Adipose tissue (tissue), 3 donors: ENCODE measurements around the gene HSD3B1. TPM values are rescaled to one million over a fixed set of nuclear protein-coding genes. Genes with fewer than 3 reads are reported as not detected.
"Not testable (repeated sequence)": the region's sequence is repeated elsewhere in the genome, so short reads cannot be mapped to it uniquely, and the experiment has no call there.

Source experiments
- H3K27ac ChIP-seq: one replicate; pipeline ENCODE4 v1.5.1; 2013; ENCODE audit warnings: low read depth, low read length
- WGBS, 3 donors: extraction: QIAGEN DNeasy Blood & Tissue Kit; methylation state at CpG; one replicate each; pipeline ENCODE4 v1.1.7; 2013; 5-methylcytosine and 5-hydroxymethylcytosine counted together
- polyA plus RNA-seq, 3 donors: library from polyadenylated mRNA; stranded (reverse); fragments of 200-250 nt; gene quantifications; one replicate each; pipeline ENCODE4 v1.2.3, GENCODE V29; 2013
- donor health status: healthy with polysubstance abuse.
- donor health status: Bipolar disorder and iron deficiency.
- donor health status: healthy.

The HSD3B1 gene
- polyA plus RNA-seq, 3 donors, result not detected

DNA sequence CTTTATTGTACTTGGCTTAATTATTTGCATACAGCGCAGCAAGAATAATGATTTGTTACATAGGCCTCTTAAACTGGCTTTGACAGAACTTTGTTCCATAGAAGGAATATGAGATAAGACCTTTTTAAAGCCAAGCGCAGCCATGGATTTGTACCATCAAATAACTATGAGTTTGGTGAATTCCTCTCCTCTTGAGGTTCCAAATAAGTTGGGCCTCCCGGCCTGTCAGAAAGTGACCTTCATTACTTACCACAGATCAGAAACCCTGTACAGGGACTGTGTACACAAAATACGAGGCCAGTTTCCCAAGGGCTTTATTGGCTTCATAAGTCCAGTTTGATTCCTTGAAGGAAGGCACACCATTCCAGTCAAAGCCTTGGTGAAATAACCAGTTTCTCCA is 21.8 kb upstream of the HSD3B1 start:
- 28 to 81% (median 80%) methylated on average over 4 of the region's 4 CpGs for WGBS, 3 donors
- no peak overlapping the region for H3K27ac ChIP-seq

GRCh38 chr1:119488216-119488615 is 18.8 kb upstream of the HSD3B1 start:
- WGBS, 3 donors, result 63 to 74% (median 65%) methylated on average over 4 of the region's 4 CpGs
- H3K27ac ChIP-seq, result no peak overlapping the region

DNA sequence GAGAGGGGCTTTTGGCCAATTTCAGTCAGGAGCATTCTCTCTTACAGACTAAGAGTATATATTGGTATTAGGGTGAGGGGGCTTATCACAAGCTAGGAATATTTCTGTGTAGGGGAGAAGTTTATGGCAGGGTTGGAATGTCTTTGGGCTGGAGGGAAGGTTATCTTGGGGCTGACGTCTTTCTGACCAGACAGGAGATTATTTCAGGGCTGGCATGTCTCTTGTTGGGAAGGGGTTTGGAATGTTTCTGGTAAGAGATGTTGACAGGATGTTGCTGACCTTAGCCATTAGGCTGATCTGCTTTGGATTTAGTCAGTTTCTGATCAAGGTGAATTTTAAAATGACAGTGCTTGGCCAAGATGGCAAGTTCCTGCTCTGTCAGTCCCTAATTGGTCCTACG is 17.8 kb upstream of the HSD3B1 start:
- 76 to 95% (median 82%) methylated on average over 2 of the region's 2 CpGs for WGBS, 3 donors
- H3K27ac ChIP-seq, result no peak overlapping the region

GRCh38 chr1:119490925-119491324 is 16.1 kb upstream of the HSD3B1 start:
- H3K27ac ChIP-seq, result no peak overlapping the region

GRCh38 chr1:119492763-119493162 is 14.2 kb upstream of the HSD3B1 start:
- WGBS, 3 donors, result 68 to 89% (median 79%) methylated on average over 2 of the region's 2 CpGs

DNA sequence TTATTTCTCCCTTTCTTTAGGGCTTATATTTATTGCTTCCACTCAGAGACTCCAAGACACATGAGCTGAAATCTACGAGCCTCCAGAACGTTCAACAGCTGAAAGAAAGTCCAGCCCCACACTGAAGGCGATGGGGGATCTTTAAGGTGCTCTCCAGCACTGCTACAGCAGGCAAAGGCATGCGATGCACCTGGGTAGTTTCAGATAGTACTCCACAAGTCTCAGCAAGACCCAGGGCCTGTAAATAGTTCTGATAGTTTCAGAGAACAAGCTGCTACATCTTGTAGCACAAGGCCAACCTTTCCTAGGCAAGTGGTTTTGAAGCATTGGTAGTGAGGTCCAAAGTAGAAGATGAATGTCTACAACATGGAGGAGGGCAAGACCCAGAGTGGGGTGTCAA is 2.2 kb upstream of the HSD3B1 start:
- no peak overlapping the region for H3K27ac ChIP-seq
- WGBS, 3 donors, result 81 to 88% (median 81%) methylated on average over 4 of the region's 4 CpGs

More at GRCh38 chr1:119492763-119493162, 14.2 kb upstream of the HSD3B1 start:
- H3K27ac ChIP-seq, result no peak overlapping the region

GRCh38 chr1:119510046-119510445 is 3.0 kb downstream of the HSD3B1 start:
- no peak overlapping the region for H3K27ac ChIP-seq
- WGBS, 3 donors, result 77 to 86% (median 79%) methylated on average over 2 of the region's 2 CpGs

DNA sequence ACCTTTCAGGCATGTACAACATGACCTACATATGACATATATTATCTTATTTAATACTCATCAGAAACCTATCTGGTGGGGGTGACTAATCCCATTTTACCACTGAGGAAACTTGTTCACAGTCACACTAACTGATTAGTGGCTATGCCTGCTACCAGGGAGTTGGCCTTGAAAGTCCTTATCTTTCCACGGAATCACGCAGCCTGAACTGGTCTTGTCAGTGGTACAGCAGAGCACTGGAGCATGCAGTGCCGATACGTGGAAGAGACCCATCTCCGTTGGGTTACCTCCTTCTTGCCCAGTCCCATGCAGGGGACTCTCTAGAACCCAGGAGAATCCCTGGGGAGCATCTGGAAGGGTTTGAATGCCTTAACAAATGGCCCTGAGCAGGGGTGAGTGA is 8.2 kb downstream of the HSD3B1 start:
- no peak overlapping the region for H3K27ac ChIP-seq
- WGBS, 3 donors, result 77 to 91% (median 89%) methylated on average over 5 of the region's 5 CpGs

GRCh38 chr1:119516247-119516646 is 9.2 kb downstream of the HSD3B1 start:
- H3K27ac ChIP-seq, result no peak overlapping the region

- 80 to 92% (median 81%) methylated on average over 5 of the region's 5 CpGs for WGBS, 3 donors
- H3K27ac ChIP-seq, result no peak overlapping the region
Observed at GRCh38 chr1:119516680-119517079, 9.7 kb downstream of the HSD3B1 start.

DNA sequence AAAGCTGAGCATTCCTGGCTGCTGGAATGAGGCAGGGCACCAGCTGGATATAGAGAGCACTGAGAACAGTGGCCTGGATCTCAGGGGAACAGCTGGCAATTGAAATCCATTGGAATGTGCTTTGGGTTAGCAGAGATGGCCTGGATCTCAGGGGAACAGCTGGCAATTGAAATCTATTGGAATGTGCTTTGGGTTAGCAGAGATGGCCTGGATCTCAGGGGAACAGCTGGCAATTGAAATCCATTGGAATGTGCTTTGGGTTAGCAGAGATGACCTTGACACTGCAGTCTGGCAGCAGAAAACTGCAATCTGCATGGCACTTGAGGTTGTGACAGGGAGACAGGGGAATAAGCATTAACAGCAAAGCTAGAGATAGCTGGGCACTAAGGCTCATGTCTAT is 10.7 kb downstream of the HSD3B1 start:
- not testable (repeated sequence) for H3K27ac ChIP-seq

GRCh38 chr1:119531606-119532323 is 24.8 kb downstream of the HSD3B1 start:
- no peak overlapping the region for H3K27ac ChIP-seq
- WGBS, 3 donors, result 77 to 90% (median 78%) methylated on average over 2 of the region's 2 CpGs

- no peak overlapping the region for H3K27ac ChIP-seq
- WGBS, 3 donors, result 89 to 92% (median 91%) methylated on average over 5 of the region's 5 CpGs
Observed at GRCh38 chr1:119532324-119532910, 25.4 kb downstream of the HSD3B1 start.

- WGBS, 3 donors, result 63 to 82% (median 72%) methylated on average over 1 of the region's 1 CpG
- H3K27ac ChIP-seq, result no peak overlapping the region
Observed at GRCh38 chr1:119535381-119535780, 28.4 kb downstream of the HSD3B1 start.

GRCh38 chr1:119537966-119538365 is 31.0 kb downstream of the HSD3B1 start:
- no peak overlapping the region for H3K27ac ChIP-seq
- 76 to 82% (median 76%) methylated on average over 3 of the region's 3 CpGs for WGBS, 3 donors

DNA sequence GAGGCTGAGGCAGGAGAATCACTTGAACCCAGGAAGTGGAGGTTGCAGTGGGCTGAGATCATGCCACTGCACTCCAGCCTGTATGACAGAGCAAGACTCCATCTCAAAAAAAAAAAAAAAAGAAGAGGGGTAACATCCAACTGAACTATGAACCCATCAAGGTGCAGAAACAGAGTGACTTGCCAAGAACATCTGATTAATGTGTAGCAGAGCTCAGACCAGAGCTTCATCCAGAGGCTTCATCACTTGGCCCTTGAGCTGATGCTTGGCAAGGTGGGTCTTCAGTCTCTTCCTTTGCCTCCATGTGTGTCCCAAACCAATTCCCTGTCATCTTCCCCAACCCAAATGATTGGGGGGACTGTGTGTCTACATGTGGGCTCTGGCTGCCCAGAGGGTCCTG is 32.6 kb downstream of the HSD3B1 start:
- no peak overlapping the region for H3K27ac ChIP-seq

- H3K27ac ChIP-seq, result no peak overlapping the region
- WGBS, 3 donors, result 81 to 93% (median 82%) methylated on average over 3 of the region's 3 CpGs
Observed at GRCh38 chr1:119541389-119541788, 34.4 kb downstream of the HSD3B1 start.

DNA sequence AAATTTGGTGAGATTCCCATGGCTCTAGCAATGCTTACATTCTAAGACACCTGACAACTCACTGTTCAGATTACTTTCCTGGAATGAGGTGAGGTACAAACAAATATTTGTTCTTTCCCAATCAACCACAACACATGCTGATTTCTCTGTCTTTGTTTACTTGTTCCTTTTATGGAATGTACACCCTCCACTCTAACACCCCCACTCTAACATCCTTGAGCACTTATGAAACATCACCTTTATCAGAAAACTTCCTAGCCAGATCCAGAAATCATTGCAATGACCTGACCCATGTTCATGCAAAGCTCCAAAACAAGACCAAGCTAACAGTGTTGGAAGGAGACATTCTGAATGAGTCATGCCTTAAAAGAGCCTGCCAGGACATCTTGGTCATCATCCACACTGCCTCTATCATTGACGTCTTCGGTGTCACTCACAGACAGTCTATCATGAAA is 35.5 kb downstream of the HSD3B1 start:
- 56 to 80% (median 78%) methylated on average over 2 of the region's 2 CpGs for WGBS, 3 donors
- no peak overlapping the region for H3K27ac ChIP-seq

DNA sequence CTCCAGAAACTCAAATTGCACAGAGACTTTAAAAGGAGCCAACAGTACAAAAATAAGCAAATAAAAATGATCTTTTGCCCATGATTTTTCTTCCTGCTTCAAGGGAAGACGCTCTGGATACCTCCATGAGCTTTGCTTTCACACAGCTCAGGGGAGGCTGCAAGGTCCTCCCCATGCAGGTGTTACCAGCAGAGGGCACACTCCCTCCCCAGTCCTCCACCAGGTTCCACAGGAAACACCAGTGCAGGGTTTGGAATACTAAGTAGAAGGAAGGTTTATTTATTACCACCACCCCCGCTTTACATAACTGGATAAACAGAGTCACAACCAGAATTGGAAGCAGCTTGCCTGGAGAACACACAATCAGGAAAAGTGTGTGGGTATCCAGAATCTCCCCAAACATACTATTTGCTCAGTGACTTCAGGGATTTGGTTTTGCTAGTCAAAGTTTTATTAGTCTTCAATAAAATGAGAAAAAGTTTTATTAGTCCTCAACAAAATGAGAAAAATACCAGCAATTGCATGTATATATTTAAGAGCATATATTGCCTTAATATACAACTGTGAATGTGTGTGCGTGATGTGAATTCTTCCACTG is 37.3 kb downstream of the HSD3B1 start:
- H3K27ac ChIP-seq, result no peak overlapping the region
- WGBS, 3 donors, result 57 to 74% (median 59%) methylated on average over 3 of the region's 3 CpGs

- WGBS, 3 donors, result 69 to 75% (median 69%) methylated on average over 1 of the region's 1 CpG
- no peak overlapping the region for H3K27ac ChIP-seq
Observed at GRCh38 chr1:119546641-119547040, 39.6 kb downstream of the HSD3B1 start.
